Measurements from ENCODE around the gene DNALI1.

DNALI1 gene

DNA sequence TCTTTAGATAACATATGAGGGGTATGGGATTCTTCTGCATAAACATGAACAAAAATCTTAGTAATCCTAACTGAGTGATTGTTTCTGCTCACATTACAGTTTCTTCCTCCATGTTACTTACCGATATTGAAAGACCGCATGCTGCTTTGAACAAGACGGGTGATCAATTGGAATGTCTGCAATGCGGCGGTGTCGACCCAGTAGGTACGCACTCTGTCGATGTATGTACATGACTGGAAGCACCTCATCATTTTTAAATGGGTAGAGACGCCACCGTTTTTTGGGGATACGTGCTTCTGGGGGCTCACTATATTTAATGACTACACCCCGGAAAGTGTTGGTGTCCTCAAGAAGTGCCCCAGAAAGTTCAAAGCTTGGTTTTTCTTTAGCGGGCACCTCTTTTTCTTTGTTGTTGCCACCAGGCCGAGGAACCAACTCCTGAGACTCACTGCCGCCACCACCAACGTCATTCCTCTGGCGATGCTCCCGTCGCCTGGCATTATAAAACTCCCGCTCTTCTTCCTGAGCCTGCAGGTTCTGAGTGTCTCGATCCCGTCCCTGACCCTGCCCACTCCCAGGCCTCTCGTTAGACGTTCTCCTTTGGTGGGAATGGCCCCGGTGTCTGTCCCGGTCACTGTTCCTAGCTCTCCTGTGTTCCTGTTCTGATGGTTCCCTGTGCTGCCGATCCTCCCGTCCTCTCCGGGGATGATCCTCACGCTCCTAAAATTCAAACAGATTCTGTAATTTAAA, 16.5 kb upstream of the DNALI1 start:
- Mint-ChIP-seq H3K36me3 (ENCODE audit: low read depth) (peaks cover 71% of the 10 kb centered on the region), H3K4me1 (no peaks in the 10 kb centered on the region), H3K27ac (no peak overlapping the region), H3K27me3 (ENCODE audit: low read depth) (no peaks in the 10 kb centered on the region), H3K4me3 (no peak overlapping the region), H3K9me3 (no peaks in the 10 kb centered on the region)
- no peak for TF ChIP-seq CTCF (IDR thresholded peaks at IDR 0.05; ENCODE audit: unreplicated experiment in 3 of 3)

- H3K27me3 Mint-ChIP-seq (ENCODE audit: low read depth): no peaks in the 10 kb centered on the region
- no peak overlapping the region for H3K27ac Mint-ChIP-seq
- no peaks in the 10 kb centered on the region for H3K9me3 Mint-ChIP-seq
- no peaks in the 10 kb centered on the region for H3K4me1 Mint-ChIP-seq
- H3K4me3 Mint-ChIP-seq: no peak overlapping the region
- TF ChIP-seq CTCF (IDR thresholded peaks at IDR 0.05; ENCODE audit: unreplicated experiment in 3 of 3): no peak
- peaks cover 62% of the 10 kb centered on the region for H3K36me3 Mint-ChIP-seq (ENCODE audit: low read depth)
Measured at GRCh38 chr1:37544530-37544929, 12.2 kb upstream of the DNALI1 start.

- Mint-ChIP-seq H3K4me3 (no peak overlapping the region), H3K4me1 (no peaks in the 10 kb centered on the region), H3K9me3 (no peaks in the 10 kb centered on the region), H3K27ac (no peak overlapping the region), H3K27me3 (ENCODE audit: low read depth) (no peaks in the 10 kb centered on the region), H3K36me3 (ENCODE audit: low read depth) (peaks cover 61% of the 10 kb centered on the region)
- no peak for TF ChIP-seq CTCF (IDR thresholded peaks at IDR 0.05; ENCODE audit: unreplicated experiment in 3 of 3)
Measured at GRCh38 chr1:37545019-37545418, 11.7 kb upstream of the DNALI1 start.

DNA sequence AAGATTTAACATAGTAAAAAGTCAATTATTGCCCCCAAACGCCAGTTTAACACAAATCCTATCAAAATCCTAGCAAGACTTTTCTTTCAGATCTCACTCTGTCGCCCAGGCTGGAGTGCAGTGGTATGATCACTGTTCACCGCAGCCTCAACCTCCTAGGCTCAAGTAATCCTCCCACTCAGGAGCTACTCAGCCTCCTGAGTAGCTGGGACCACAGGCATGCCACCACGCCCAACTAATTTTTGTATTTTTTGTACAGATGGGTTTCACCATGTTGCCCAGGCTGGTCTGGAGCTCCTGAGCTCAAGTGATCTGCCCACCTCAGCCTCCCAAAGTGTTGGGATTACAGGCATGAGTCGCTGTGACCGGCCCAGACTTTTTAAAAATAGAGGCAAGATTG, 7.4 kb upstream of the DNALI1 start:
- Mint-ChIP-seq H3K9me3 (no peaks in the 10 kb centered on the region), H3K27me3 (ENCODE audit: low read depth) (no peaks in the 10 kb centered on the region), H3K4me3 (no peak overlapping the region), H3K36me3 (ENCODE audit: low read depth) (peaks cover 63% of the 10 kb centered on the region), H3K4me1 (peaks cover 23% of the 10 kb centered on the region), H3K27ac (no peak overlapping the region)
- TF ChIP-seq CTCF (IDR thresholded peaks at IDR 0.05; ENCODE audit: unreplicated experiment in 3 of 3): no peak

GRCh38 chr1:37553598-37553926, 3.2 kb upstream of the DNALI1 start:
- Mint-ChIP-seq H3K9me3 (no peaks in the 10 kb centered on the region), H3K27ac (peak overlapping the region in 1 of 3 experiments; percentile 93), H3K4me3 (peak overlapping the region; percentile 99 to 100 (median 99)), H3K4me1 (peaks cover 43% of the 10 kb centered on the region), H3K36me3 (ENCODE audit: low read depth) (peaks cover 36% of the 10 kb centered on the region), H3K27me3 (ENCODE audit: low read depth) (no peaks in the 10 kb centered on the region)
- TF ChIP-seq CTCF (IDR thresholded peaks at IDR 0.05; ENCODE audit: unreplicated experiment in 3 of 3): no peak
